Stimulated activated naive B cell treated with anti-CD40 and anti-IgM and Interleukin-4, amounts not matched to agents 10 μg/mL and 1 μg/mL and 100 μg/mL, for 72 hours (primary cell): Measurements from ENCODE around the gene INSM2.

Experiments
- ATAC-seq, 2 donors: fragments of 150-1000 bp; cut with Tn5 transposase; replicated peaks; 2 replicates each; pipeline ENCODE4 v1.10.0; 2021; ENCODE audit warnings: moderate library complexity in 1 of 2
- DNase-seq: peaks from one replicate; pipeline ENCODE4 v3.0.0; 2021
- H3K27ac Mint-ChIP-seq: one replicate; pipeline ENCODE4 v1.8.0; 2022; ENCODE audit warnings: mild to moderate bottlenecking, mixed read lengths
- H3K27me3 Mint-ChIP-seq, 2 donors: one replicate each; pipeline ENCODE4 v1.8.0; 2022; ENCODE audit warnings: mixed read lengths in 2 of 2
- H3K36me3 Mint-ChIP-seq, 2 donors: one replicate each; pipeline ENCODE4 v1.8.0; 2022; ENCODE audit warnings: mixed read lengths in 2 of 2, mild to moderate bottlenecking in 1 of 2
- H3K4me1 Mint-ChIP-seq, 2 donors: one replicate each; pipeline ENCODE4 v1.8.0; 2022; ENCODE audit warnings: mixed read lengths in 2 of 2, mild to moderate bottlenecking in 1 of 2
- H3K4me3 Mint-ChIP-seq, 2 donors: one replicate each; pipeline ENCODE4 v1.8.0; 2022; ENCODE audit warnings: mild to moderate bottlenecking in 2 of 2, mixed read lengths in 2 of 2, moderate library complexity in 1 of 2
- H3K9me3 Mint-ChIP-seq, 2 donors: one replicate each; pipeline ENCODE4 v1.8.0; 2022; ENCODE audit warnings: mixed read lengths in 2 of 2, mild to moderate bottlenecking in 1 of 2

INSM2 gene, protein sequence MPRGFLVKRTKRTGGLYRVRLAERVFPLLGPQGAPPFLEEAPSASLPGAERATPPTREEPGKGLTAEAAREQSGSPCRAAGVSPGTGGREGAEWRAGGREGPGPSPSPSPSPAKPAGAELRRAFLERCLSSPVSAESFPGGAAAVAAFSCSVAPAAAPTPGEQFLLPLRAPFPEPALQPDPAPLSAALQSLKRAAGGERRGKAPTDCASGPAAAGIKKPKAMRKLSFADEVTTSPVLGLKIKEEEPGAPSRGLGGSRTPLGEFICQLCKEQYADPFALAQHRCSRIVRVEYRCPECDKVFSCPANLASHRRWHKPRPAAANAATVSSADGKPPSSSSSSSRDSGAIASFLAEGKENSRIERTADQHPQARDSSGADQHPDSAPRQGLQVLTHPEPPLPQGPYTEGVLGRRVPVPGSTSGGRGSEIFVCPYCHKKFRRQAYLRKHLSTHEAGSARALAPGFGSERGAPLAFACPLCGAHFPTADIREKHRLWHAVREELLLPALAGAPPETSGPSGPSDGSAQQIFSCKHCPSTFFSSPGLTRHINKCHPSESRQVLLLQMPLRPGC

DNA sequence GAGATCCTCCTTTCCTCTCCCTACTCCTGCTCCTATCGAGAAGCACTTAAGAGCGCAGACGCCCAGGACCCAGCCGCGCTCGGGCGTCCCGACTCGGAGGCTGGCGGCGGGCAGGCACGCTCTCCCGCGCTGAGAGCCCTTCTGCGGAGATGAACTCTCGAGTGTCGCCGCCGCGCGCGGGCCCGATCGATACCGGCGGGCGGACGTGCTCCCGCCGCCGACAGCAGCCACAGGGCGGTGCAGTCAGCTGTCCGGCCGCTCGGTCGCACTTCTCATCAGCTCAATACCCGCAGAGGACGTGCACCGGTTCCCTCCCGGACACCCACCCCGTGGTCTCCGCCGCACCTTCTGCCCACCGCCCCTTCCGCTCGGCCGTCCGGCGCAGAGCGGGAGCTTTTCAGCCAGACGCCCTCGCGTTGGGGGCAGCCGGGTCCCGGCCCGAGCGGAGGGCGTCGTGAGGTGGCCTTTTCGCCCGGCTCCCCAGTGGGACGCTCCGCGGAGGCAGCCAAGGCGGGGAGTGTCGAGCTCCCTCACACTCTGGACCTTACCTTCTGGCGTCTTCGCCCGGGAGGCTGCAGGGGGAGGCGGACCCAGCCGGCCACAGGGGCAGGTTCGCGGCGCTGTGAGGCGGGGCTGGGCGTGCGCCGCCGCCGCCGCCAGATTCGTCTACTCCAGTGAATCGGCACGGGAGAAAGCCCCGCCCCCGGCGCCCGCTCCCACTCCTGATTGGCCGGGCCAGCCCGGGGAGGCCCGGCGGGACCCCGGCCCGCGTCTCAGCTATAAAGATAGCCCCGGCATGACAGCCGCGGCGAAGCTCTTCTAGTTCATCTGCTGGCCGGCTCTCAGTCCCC lies at the start of gene INSM2:
TSS of gene INSM2 (plus strand) at position 808 of the 851 bp plus-strand sequence. CDS start 89 bp downstream, outside the sequence.
- Mint-ChIP-seq H3K27me3 (peaks cover 39 to 62% of the 10 kb centered on the region in 2 donors), H3K4me3 (peak within 1 kb of the TSS; percentile 82 to 83), H3K9me3 (no peaks in the 10 kb centered on the region), H3K27ac (no peak within 1 kb of the TSS), H3K36me3 (peaks cover 4 to 7% of the 10 kb centered on the region in 2 donors), H3K4me1 (peaks cover 7 to 24% of the 10 kb centered on the region in 2 donors)
- DNase-seq (peak; percentile 39), ATAC-seq (peak; percentile 78)

DNA sequence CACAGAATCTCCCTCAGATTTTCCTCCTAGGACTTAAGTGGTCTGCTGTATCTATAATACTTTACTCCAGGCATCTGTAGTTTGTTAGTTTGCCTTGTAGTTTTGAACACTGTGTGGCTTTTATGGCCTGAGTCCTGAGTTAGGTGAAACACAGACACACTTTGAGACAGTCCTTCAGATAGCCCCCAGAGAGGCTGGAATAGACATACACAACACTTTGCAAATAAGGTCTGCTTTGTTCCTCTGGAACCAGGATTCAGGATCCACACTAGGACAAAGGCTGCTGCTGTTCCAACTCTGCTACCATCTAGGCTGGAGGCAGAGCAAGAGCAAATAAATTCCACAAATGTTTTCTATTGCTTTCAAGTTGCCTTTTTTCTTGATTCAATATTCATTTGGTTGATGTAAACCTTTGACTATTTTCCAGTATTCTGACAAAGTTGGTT lies 41.4 kb upstream of the INSM2 start:
- H3K4me1 Mint-ChIP-seq = no peaks in the 10 kb centered on the region
- no peak for ATAC-seq

DNA sequence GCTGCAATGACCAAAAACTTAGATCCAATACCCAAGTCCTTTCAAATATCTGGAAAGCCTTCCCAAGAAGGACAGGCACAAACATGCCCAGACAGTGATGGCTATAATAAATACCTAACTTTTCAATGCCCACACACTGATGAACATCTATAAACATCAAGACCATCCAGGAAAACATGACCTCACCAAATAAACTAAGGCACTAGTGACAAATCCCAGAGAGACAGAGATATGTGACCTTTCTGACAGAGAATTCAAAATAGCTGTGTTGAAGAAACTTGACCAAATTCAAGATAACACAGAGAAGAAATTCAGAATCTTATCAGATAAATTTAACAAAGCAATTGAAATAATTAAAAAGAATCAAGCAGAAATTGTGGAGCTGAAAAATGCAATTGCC lies 38.7 kb upstream of the INSM2 start:
- ATAC-seq (no peak), DNase-seq (no peak)
- Mint-ChIP-seq H3K36me3 (no peaks in the 10 kb centered on the region), H3K4me1 (no peaks in the 10 kb centered on the region), H3K9me3 (peaks cover 10% of the 10 kb centered on the region in 2 donors), H3K27ac (no peak overlapping the region), H3K27me3 (peaks cover 41 to 43% of the 10 kb centered on the region in 2 donors), H3K4me3 (no peak overlapping the region)

More for the DNA sequence above, 41.4 kb upstream of the INSM2 start:
- H3K27ac Mint-ChIP-seq = no peak overlapping the region
- no peaks in the 10 kb centered on the region for H3K36me3 Mint-ChIP-seq
- peaks cover 8 to 10% of the 10 kb centered on the region in 2 donors for H3K9me3 Mint-ChIP-seq
- DNase-seq = no peak
- no peak overlapping the region for H3K4me3 Mint-ChIP-seq
- peaks cover 25 to 30% of the 10 kb centered on the region in 2 donors for H3K27me3 Mint-ChIP-seq

DNA sequence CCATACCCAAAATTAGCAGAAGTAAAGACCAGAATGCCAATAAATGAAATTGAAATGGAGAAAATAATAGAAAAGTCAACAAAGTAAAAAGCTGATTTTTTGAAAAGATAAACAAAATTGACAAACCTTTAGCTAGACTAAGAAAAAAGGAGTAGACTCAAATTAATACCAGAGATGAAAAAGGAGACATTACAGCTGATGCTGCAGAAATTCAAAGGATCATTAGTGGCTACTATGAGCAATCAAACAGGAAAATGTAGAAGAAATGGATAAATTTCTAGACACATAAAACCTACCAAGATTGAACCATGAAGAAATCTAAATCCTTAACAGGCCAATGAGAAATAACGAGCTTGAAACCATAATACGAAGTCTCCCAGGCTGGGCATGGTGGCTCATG lies 34.8 kb upstream of the INSM2 start:
- Mint-ChIP-seq H3K4me3 (no peak overlapping the region), H3K27me3 (peaks cover 27 to 38% of the 10 kb centered on the region in 2 donors), H3K36me3 (no peaks in the 10 kb centered on the region), H3K9me3 (peaks cover 0 to 3% of the 10 kb centered on the region in 2 donors), H3K27ac (no peak overlapping the region), H3K4me1 (no peaks in the 10 kb centered on the region)
- no peak for ATAC-seq
- no peak for DNase-seq

DNA sequence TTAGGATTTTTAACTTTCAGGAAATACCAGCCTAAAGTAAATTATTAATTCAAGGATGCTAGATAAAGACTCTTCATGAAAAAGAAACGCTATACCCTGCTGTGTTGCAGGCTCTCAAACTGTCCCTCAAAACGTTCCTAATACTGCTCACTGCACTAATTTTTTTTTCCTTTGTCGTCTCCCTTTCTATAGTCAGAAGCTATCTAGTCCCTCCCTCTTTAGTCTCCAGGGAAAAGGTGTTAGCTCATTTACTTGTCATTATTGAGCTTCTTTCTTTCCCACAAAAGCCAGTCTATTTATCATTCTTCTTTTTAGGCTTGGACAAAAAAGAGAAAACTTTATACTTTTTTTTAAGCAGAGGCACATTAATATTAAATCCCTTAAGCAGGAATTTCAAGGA lies 30.3 kb upstream of the INSM2 start:
- Mint-ChIP-seq H3K27me3 (peaks cover 13% of the 10 kb centered on the region in 2 donors), H3K27ac (no peak overlapping the region), H3K4me3 (no peak overlapping the region), H3K36me3 (no peaks in the 10 kb centered on the region), H3K4me1 (no peaks in the 10 kb centered on the region), H3K9me3 (peaks cover 0 to 2% of the 10 kb centered on the region in 2 donors)
- ATAC-seq (no peak), DNase-seq (no peak)

DNA sequence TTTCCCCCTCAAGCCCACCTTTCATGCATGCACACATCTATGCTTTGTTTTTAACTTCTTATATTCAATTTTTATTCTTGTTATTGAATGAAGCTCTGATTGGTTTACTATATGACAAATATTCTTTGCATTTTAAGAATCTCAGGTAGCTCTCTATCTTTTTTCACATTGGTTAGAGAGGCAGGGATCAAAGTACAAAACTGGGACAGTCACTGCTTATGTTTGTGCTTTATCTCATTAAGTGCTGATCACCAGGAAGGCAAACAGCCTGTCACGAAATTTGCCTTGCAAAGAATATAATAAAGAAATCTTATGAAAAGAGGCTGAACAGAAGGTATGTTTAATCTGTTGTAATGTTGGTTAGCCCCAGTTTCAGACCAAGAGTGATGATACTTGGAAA lies 29.7 kb upstream of the INSM2 start:
- H3K4me3 Mint-ChIP-seq = no peak overlapping the region
- no peaks in the 10 kb centered on the region for H3K9me3 Mint-ChIP-seq
- H3K36me3 Mint-ChIP-seq = no peaks in the 10 kb centered on the region
- DNase-seq (no peak), ATAC-seq (no peak)
- peaks cover 7% of the 10 kb centered on the region in 2 donors for H3K27me3 Mint-ChIP-seq
- no peaks in the 10 kb centered on the region for H3K4me1 Mint-ChIP-seq
- H3K27ac Mint-ChIP-seq = no peak overlapping the region

DNA sequence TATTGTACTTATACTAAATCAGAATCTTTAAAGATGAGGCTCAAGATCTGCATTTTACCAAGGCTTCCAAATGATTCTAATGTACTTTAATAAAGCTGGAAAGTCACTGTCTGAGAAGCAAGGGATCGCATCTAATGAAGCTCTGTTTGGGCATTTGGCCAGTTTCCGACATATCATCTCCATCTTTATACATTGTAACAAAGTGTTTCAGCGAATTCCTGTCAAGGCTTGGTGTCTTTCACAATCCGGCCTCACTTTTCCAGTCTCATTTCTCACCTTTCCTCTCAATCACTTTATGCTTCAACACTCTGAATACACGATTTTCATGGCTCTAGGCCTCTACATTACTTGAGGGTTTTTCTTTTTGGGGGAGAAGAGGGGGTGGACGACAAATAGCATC lies 27.5 kb upstream of the INSM2 start:
- no peaks in the 10 kb centered on the region for H3K36me3 Mint-ChIP-seq
- no peak for ATAC-seq
- DNase-seq = no peak
- no peak overlapping the region for H3K4me3 Mint-ChIP-seq
- H3K27me3 Mint-ChIP-seq = peaks cover 5% of the 10 kb centered on the region in 2 donors
- no peaks in the 10 kb centered on the region for H3K9me3 Mint-ChIP-seq
- H3K27ac Mint-ChIP-seq = no peak overlapping the region
- no peaks in the 10 kb centered on the region for H3K4me1 Mint-ChIP-seq

DNA sequence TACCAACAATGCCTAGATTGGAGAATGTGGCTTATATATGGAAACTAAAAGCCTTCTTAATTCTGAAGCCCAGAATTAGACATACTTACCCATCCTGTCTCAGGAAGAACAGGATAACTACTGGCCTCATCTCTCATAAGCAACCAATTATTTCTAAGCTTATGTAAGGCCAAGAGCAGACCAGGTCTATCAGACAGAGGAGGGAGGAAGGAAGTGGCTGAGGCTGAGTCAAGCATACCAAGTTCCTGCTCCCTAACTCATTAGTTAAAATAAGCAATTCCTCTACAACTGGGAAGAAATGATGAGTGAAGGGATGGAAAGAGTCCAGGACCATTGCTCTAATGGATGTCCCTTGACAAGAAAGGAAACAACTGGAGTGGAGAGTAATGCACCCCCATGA lies 27.0 kb upstream of the INSM2 start:
- H3K36me3 Mint-ChIP-seq = no peaks in the 10 kb centered on the region
- no peaks in the 10 kb centered on the region for H3K9me3 Mint-ChIP-seq
- no peaks in the 10 kb centered on the region for H3K4me1 Mint-ChIP-seq
- no peak for DNase-seq
- H3K4me3 Mint-ChIP-seq = no peak overlapping the region
- peaks cover 5% of the 10 kb centered on the region in 2 donors for H3K27me3 Mint-ChIP-seq
- no peak for ATAC-seq
- H3K27ac Mint-ChIP-seq = no peak overlapping the region

DNA sequence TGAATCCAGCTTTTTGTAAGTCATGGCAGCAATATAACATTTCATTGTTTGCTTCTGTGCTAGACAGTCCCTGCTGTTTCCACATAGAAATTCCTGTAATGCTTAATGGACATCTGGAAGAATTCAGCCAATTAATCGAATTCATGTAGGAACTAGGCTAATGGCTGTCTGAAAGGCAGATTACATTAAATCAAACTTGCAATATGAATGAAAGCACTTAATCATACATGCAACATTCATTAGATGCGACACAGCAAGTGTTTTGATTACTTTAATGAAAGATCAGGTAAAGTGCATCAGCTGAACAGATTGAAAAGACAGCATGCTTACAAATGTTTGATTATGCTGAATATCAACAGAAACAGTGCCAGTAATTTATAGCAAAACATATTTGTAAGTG lies 24.1 kb upstream of the INSM2 start:
- Mint-ChIP-seq H3K9me3 (peaks cover 0 to 8% of the 10 kb centered on the region in 2 donors), H3K4me3 (no peak overlapping the region), H3K4me1 (no peaks in the 10 kb centered on the region), H3K27me3 (peaks cover 0 to 5% of the 10 kb centered on the region in 2 donors), H3K36me3 (no peaks in the 10 kb centered on the region), H3K27ac (no peak overlapping the region)
- ATAC-seq (no peak), DNase-seq (no peak)

DNA sequence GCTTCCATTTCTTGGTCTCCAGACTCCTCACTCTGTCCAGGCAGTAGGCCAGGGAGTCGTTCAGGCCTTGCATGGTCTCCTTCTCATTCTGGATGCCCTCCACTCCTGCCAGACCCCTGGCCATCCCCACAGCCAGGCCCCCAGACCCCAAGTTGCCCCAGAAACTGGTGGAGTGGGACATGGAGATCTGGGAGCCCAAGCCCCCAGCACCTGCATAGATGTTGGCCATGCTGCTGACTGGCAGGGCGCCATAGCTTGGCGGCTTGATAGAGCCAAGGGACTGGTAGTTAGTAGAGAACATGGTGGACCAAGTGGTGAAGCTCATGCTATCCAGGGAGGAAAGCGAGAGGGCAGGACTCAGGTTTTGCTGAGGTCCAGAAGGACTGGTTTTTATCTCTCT lies 21.2 kb upstream of the INSM2 start:
- ATAC-seq = no peak
- H3K9me3 Mint-ChIP-seq = peaks cover 0 to 8% of the 10 kb centered on the region in 2 donors
- no peaks in the 10 kb centered on the region for H3K36me3 Mint-ChIP-seq
- H3K27ac Mint-ChIP-seq = no peak overlapping the region
- no peak for DNase-seq
- no peaks in the 10 kb centered on the region for H3K27me3 Mint-ChIP-seq
- no peaks in the 10 kb centered on the region for H3K4me1 Mint-ChIP-seq
- H3K4me3 Mint-ChIP-seq = no peak overlapping the region

DNA sequence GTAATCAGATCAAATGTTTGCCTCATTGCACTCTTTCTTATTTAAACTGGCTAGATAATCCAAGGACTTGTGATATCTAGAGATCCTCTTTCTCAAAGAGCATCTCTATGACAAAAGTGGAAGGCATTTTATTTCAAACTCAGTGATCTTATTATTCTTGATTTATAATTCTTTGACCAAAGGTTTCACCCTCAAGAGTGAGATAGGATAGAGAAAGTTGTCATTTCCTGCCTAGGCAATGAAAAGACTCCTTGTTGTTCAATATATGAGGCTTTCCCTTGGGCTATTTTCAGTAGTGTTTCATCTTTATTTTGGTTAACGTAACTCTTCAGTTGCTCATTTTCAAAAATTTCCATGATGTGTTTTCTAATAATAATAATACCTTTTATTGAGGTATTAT lies 18.0 kb upstream of the INSM2 start:
- peaks cover 0 to 8% of the 10 kb centered on the region in 2 donors for H3K9me3 Mint-ChIP-seq
- no peaks in the 10 kb centered on the region for H3K4me1 Mint-ChIP-seq
- DNase-seq (no peak), ATAC-seq (no peak)
- no peak overlapping the region for H3K4me3 Mint-ChIP-seq
- H3K36me3 Mint-ChIP-seq = no peaks in the 10 kb centered on the region
- peaks cover 0 to 4% of the 10 kb centered on the region in 2 donors for H3K27me3 Mint-ChIP-seq
- H3K27ac Mint-ChIP-seq = no peak overlapping the region

DNA sequence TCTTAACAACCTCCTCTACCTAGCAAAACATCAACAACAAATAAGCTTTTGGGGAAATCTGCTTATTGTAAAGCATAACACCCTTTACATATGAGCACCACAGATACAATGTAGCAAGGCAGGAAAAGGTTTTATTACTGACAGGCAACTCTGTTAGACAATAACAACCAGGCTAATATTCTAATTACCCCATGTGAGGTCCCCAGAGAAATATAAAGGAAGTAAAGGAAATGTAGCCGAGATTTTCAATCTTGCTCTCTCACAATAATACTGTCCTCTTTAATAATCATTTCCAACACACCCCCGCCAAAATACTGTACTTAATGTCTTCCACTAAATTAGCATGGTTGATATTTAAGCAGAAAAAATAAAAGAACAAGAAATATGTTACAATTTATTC lies 14.0 kb upstream of the INSM2 start:
- peaks cover 0 to 4% of the 10 kb centered on the region in 2 donors for H3K27me3 Mint-ChIP-seq
- H3K4me1 Mint-ChIP-seq = no peaks in the 10 kb centered on the region
- ATAC-seq = no peak
- H3K27ac Mint-ChIP-seq = no peak overlapping the region
- no peaks in the 10 kb centered on the region for H3K9me3 Mint-ChIP-seq
- H3K4me3 Mint-ChIP-seq = no peak overlapping the region
- DNase-seq = no peak
- H3K36me3 Mint-ChIP-seq = no peaks in the 10 kb centered on the region

DNA sequence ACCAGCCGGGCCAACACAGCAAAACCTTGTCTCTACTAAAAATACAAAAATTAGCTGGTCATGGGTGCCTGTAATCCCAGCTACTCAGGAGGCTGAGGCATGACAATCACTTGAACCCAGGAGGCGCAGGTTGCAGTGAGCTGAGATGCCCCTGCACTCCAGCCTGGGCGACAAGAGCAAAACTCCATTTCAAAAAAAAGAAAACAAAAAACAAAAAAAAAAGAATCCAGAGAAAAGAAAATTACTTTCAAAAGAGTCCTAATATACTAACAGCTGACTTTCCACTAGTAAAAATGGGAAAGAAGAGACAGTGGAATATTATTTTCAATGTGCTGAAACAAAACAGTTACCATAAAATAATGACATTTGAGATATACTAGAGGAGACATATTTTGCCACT lies 8.3 kb upstream of the INSM2 start:
- no peak for ATAC-seq
- no peak for DNase-seq
- Mint-ChIP-seq H3K36me3 (peaks cover 0 to 2% of the 10 kb centered on the region in 2 donors), H3K27me3 (peaks cover 16 to 30% of the 10 kb centered on the region in 2 donors), H3K4me1 (no peaks in the 10 kb centered on the region), H3K4me3 (no peak overlapping the region), H3K9me3 (peaks cover 0 to 2% of the 10 kb centered on the region in 2 donors), H3K27ac (no peak overlapping the region)

DNA sequence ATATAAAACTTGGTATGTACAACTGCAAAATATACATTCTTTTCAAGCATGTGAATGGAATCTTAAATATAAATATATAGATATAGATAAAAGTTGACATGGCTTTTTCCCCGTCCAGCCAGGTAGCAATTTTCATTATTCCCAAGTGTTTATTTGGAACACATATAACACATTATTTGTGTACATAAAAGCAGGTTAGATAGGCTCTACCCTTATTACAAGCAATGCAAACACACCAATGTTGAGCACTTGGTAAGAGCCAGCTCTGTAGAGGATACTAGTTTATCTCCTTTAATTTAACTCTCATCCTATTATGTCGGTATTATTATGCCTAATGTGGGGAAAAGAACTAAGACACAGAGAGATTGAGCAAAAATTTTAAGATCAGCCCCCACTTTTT lies 7.0 kb upstream of the INSM2 start:
- peaks cover 18 to 35% of the 10 kb centered on the region in 2 donors for H3K27me3 Mint-ChIP-seq

More for the DNA sequence above, 7.0 kb upstream of the INSM2 start:
- Mint-ChIP-seq H3K9me3 (peaks cover 0 to 2% of the 10 kb centered on the region in 2 donors), H3K36me3 (peaks cover 0 to 2% of the 10 kb centered on the region in 2 donors), H3K4me1 (no peaks in the 10 kb centered on the region), H3K27ac (no peak overlapping the region), H3K4me3 (no peak overlapping the region)
- no peak for ATAC-seq
- no peak for DNase-seq
